Thyroid gland (tissue), 4 donors: ENCODE results near the gene NEK7. TPM values are rescaled to one million over a fixed set of nuclear protein-coding genes. Genes with fewer than 3 reads are reported as not detected.
A peak's percentile ranks its signal among the peaks of the same experiment; 100 is the strongest.

Experiments used
- DNase-seq, 2 donors: peaks; one replicate each; pipeline ENCODE4 v3.0.0-alpha.2; 2019
- H3K27ac ChIP-seq, 3 donors: fragments of 200-600 bp; sonication (generic); 1 replicate in 2 of 3; 2 replicates in 1 of 3; pipeline ENCODE4 v1.5.1; 2016 to 2019; ENCODE audit warnings: mild to moderate bottlenecking in 1 of 3, moderate library complexity in 1 of 3
- H3K27me3 ChIP-seq: fragments of 200-600 bp; sonication (generic); one replicate; pipeline ENCODE4 v1.5.1; 2019
- H3K36me3 ChIP-seq, 2 donors: fragments of 200-600 bp; sonication (generic); one replicate each; pipeline ENCODE4 v1.5.1; 2016 to 2019
- H3K4me1 ChIP-seq, 2 donors: fragments of 200-600 bp; sonication (generic); one replicate each; pipeline ENCODE4 v1.5.1; 2017 to 2019
- H3K4me3 ChIP-seq, 3 donors: fragments of 200-600 bp; sonication (generic); replicated peaks in 1 of 3; 1 replicate in 2 of 3; 2 replicates in 1 of 3; pipeline ENCODE4 v1.5.1; 2016; ENCODE audit warnings: mild to moderate bottlenecking in 1 of 3
- H3K9me3 ChIP-seq: fragments of 200-600 bp; sonication (generic); one replicate; pipeline ENCODE4 v1.5.1; 2017
- CTCF ChIP-seq, 6 experiments: fragments of 200-600 bp in 3 of 6; fragments of 450-650 bp in 3 of 6; sonication (generic) in 3 of 6; IDR thresholded peaks; one replicate each; pipeline ENCODE4 v1.5.1; 2016 to 2019; ENCODE audit warnings: antibody characterized with exemption in 6 of 6, mild to moderate bottlenecking in 2 of 6, inconsistent platforms in 1 of 6, moderate library complexity in 1 of 6
- POLR2A ChIP-seq, 2 donors: fragments of 450-650 bp; IDR thresholded peaks; one replicate each; pipeline ENCODE4 v1.6.1; 2017; ENCODE audit warnings: antibody characterized with exemption in 2 of 2, mild to moderate bottlenecking in 2 of 2, moderate library complexity in 1 of 2
- WGBS, 2 donors: methylation state at CpG; one replicate each; pipeline ENCODE4 v1.1.5; 2017; 5-methylcytosine and 5-hydroxymethylcytosine counted together
- intact Hi-C: fragments of 100-400 bp; cut with DNase I; formaldehyde crosslinking; loops from one replicate; pipeline ENCODE4 v1.15.1; 2023
- total RNA-seq, 4 donors: library from RNA; depleted of rRNA; stranded (reverse); fragments of >200 nt; gene quantifications; one replicate each; pipeline ENCODE4 v1.2.3, GENCODE V29; 2016

Gene NEK7
- total RNA-seq, 4 donors from 2014 or later, result 65.6 to 102 (median 77.7) TPM

- H3K9me3 ChIP-seq, result no peaks in the 10 kb centered on the region
- peaks cover 0 to 3% of the 10 kb centered on the region in 2 donors for H3K4me1 ChIP-seq
- intact Hi-C loops, result no loop called here
- no peak overlapping the region for H3K4me3 ChIP-seq
- DNase-seq, result peak in 1 of 2 donors; percentile 24
- H3K36me3 ChIP-seq, result no peaks in the 10 kb centered on the region
- H3K27me3 ChIP-seq, result no peaks in the 10 kb centered on the region
- no peak for TF ChIP-seq POLR2A (IDR thresholded peaks at IDR 0.05)
- no peak for TF ChIP-seq CTCF (IDR thresholded peaks at IDR 0.05)
- H3K27ac ChIP-seq, result no peak overlapping the region
Measured at GRCh38 chr1:198153103-198153502, 3.7 kb upstream of the NEK7 start.

- Histone ChIP-seq H3K36me3 (no peaks in the 10 kb centered on the region), H3K4me1 (peaks cover 0 to 7% of the 10 kb centered on the region in 2 donors), H3K27me3 (no peaks in the 10 kb centered on the region), H3K4me3 (no peak overlapping the region), H3K27ac (no peak overlapping the region), H3K9me3 (no peaks in the 10 kb centered on the region)
- WGBS, 2 donors, result 68 to 78% methylated on average over 1 of the region's 1 CpG
- intact Hi-C loops, result no loop called here
- DNase-seq, result no peak
- no peak for TF ChIP-seq POLR2A (IDR thresholded peaks at IDR 0.05)
Measured at GRCh38 chr1:198153804-198154203, 3.0 kb upstream of the NEK7 start.

- TF ChIP-seq POLR2A (IDR thresholded peaks at IDR 0.05), result no peak
- TF ChIP-seq CTCF (IDR thresholded peaks at IDR 0.05), result no peak
- Histone ChIP-seq H3K4me3 (no peak overlapping the region), H3K9me3 (no peaks in the 10 kb centered on the region), H3K4me1 (peaks cover 0 to 15% of the 10 kb centered on the region in 2 donors), H3K27me3 (no peaks in the 10 kb centered on the region), H3K36me3 (no peaks in the 10 kb centered on the region), H3K27ac (no peak overlapping the region)
- WGBS, 2 donors, result 80 to 83% methylated on average over 5 of the region's 5 CpGs
- intact Hi-C loops, result no loop called here
- DNase-seq, result no peak
Measured at GRCh38 chr1:198155253-198155652, 1.5 kb upstream of the NEK7 start.

GRCh38 chr1:198156111-198156744 is 570 bp upstream of the NEK7 start:
- Histone ChIP-seq H3K27ac (peak overlapping the region; percentile 98 to 99 (median 98)), H3K4me1 (peaks cover 0 to 18% of the 10 kb centered on the region in 2 donors), H3K4me3 (peak overlapping the region; percentile 58 to 75 (median 69)), H3K27me3 (no peaks in the 10 kb centered on the region), H3K9me3 (no peaks in the 10 kb centered on the region), H3K36me3 (no peaks in the 10 kb centered on the region)
- no peak for TF ChIP-seq POLR2A (IDR thresholded peaks at IDR 0.05)
- peak; percentile 32 to 74 (median 68) for TF ChIP-seq CTCF (IDR thresholded peaks at IDR 0.05)
- 2 to 3% methylated on average over 13 of the region's 13 CpGs for WGBS, 2 donors
- intact Hi-C loops, result no loop called here
- peak; percentile 63 to 67 for DNase-seq

GRCh38 chr1:198157241-198157846 is 546 bp downstream of the NEK7 start:
- intact Hi-C loops, result no loop called here
- DNase-seq, result peak; percentile 91 to 93
- peak overlapping the region; percentile 69 to 86 (median 75) for H3K4me3 ChIP-seq
- no peaks in the 10 kb centered on the region for H3K36me3 ChIP-seq
- TF ChIP-seq POLR2A (IDR thresholded peaks at IDR 0.05) (peak in 1 of 2 donors; percentile 83), CTCF (IDR thresholded peaks at IDR 0.05) (peak in 1 of 6 experiments; percentile 2)
- peaks cover 0 to 18% of the 10 kb centered on the region in 2 donors for H3K4me1 ChIP-seq
- H3K27me3 ChIP-seq, result no peaks in the 10 kb centered on the region
- 0% methylated on average over 29 to 42 of the region's 62 CpGs for WGBS, 2 donors
- H3K9me3 ChIP-seq, result no peaks in the 10 kb centered on the region
- peak overlapping the region; percentile 98 to 99 (median 98) for H3K27ac ChIP-seq
